HepG2 (cell line): Measurements from ENCODE around the gene LTBR. TPM values are rescaled to one million over a fixed set of nuclear protein-coding genes. Genes with fewer than 3 reads are reported as not detected.

Experiments used
- BORCS8-MEF2B ChIP-seq: sonication (generic); formaldehyde crosslinking; IDR thresholded peaks from 2 replicates; pipeline ENCODE4 v1.8.0; 2022; ENCODE audit warnings: mild to moderate bottlenecking, missing genetic modification reagents
- CCAR2 ChIP-seq: fragments of 200-400 bp; formaldehyde crosslinking; optimal IDR thresholded peaks from 2 replicates; pipeline ENCODE3; 2018; ENCODE audit warnings: low read depth, mild to moderate bottlenecking, low read length, moderate library complexity
- FLYWCH1 ChIP-seq: sonication (generic); formaldehyde crosslinking; IDR thresholded peaks from 2 replicates; pipeline ENCODE4 v1.8.1; 2023; ENCODE audit warnings: mild to moderate bottlenecking, missing genetic modification reagents
- NONO ChIP-seq, 2 experiments: fragments of 450-650 bp in 1 of 2; sonication (generic) in 1 of 2; formaldehyde crosslinking in 1 of 2; IDR thresholded peaks in 1 of 2; conservative IDR thresholded peaks in 1 of 2; 2 replicates each; pipeline versions ENCODE4 v1.6.1 to v1.8.0; 2017 to 2022; ENCODE audit warnings: mild to moderate bottlenecking in 1 of 2, missing genetic modification reagents in 1 of 2, moderate library complexity in 1 of 2
- POLR2G ChIP-seq: fragments of 200-400 bp; formaldehyde crosslinking; IDR thresholded peaks from 2 replicates; pipeline ENCODE4 v1.6.1; 2018; ENCODE audit warnings: mild to moderate bottlenecking, low read depth, low read length, moderate library complexity
- RELA ChIP-seq: sonication (generic); formaldehyde crosslinking; IDR thresholded peaks from 2 replicates; pipeline ENCODE4 v1.4.0; 2020; ENCODE audit warnings: missing genetic modification reagents
- ZFP41 ChIP-seq: sonication (generic); formaldehyde crosslinking; IDR thresholded peaks from 2 replicates; pipeline ENCODE4 v1.4.0; 2020; ENCODE audit warnings: mild to moderate bottlenecking, missing genetic modification reagents, borderline replicate concordance
- ZNF703 ChIP-seq: sonication (generic); formaldehyde crosslinking; IDR thresholded peaks from 2 replicates; pipeline ENCODE4 v1.5.1; 2020; ENCODE audit warnings: missing genetic modification reagents, mild to moderate bottlenecking, moderate library complexity, borderline replicate concordance
- polyA plus RNA-seq, 8 experiments: library from polyadenylated mRNA; depleted of rRNA in 3 of 8; stranded (reverse) in 7 of 8; unstranded in 1 of 8; fragments of >200 nt; fragmentation: Illumina TruSeq in 4 of 8; extraction: Trizol in 4 of 8; gene quantifications; 2 replicates each; pipeline versions ENCODE4 v1.2.1 to v1.2.3, GENCODE V29; 2011 to 2016; ENCODE audit warnings: low read depth in 4 of 8, missing spikeins in 1 of 8, mixed read lengths in 1 of 8; ENCODE audit not compliant: insufficient read depth in 1 of 8
- total RNA-seq, 5 experiments: library from RNA; depleted of rRNA; stranded (reverse); fragments of >200 nt; fragmentation: Illumina TruSeq; extraction: Trizol; gene quantifications; 2 replicates each; pipeline ENCODE4 v1.2.3, GENCODE V29; 2016; ENCODE audit warnings: low read depth in 1 of 5
- TF ChIP-seq, protein P1 (sequence below): sonication (generic); formaldehyde crosslinking; IDR thresholded peaks from 2 replicates; pipeline ENCODE4 v1.5.1; 2020; ENCODE audit warnings: mild to moderate bottlenecking, missing genetic modification reagents, borderline replicate concordance
- TF ChIP-seq, protein P2 (sequence below): sonication (generic); formaldehyde crosslinking; IDR thresholded peaks from 2 replicates; pipeline ENCODE4 v1.4.0; 2020; ENCODE audit warnings: mild to moderate bottlenecking, missing genetic modification reagents, borderline replicate concordance
- TF ChIP-seq, protein P3 (sequence below): sonication (generic); formaldehyde crosslinking; IDR thresholded peaks from 2 replicates; pipeline ENCODE4 v1.5.0; 2020; ENCODE audit warnings: missing genetic modification reagents
- TF ChIP-seq, protein P4 (sequence below), 2 experiments: sonication (generic) in 1 of 2; formaldehyde crosslinking in 1 of 2; IDR thresholded peaks; 2 replicates each; pipeline versions ENCODE4 v1.5.1 to v1.6.1; 2011 to 2020; ENCODE audit warnings: borderline replicate concordance in 1 of 2, low read depth in 1 of 2, low read length in 1 of 2, mild to moderate bottlenecking in 1 of 2, missing genetic modification reagents in 1 of 2, moderate library complexity in 1 of 2

The LTBR gene
- total and polyA plus RNA-seq, 2 of the 13 experiments (the other 11 are each of a cell fraction or from before 2014, with no cell fraction given): 31.4 to 34.8 TPM

DNA sequence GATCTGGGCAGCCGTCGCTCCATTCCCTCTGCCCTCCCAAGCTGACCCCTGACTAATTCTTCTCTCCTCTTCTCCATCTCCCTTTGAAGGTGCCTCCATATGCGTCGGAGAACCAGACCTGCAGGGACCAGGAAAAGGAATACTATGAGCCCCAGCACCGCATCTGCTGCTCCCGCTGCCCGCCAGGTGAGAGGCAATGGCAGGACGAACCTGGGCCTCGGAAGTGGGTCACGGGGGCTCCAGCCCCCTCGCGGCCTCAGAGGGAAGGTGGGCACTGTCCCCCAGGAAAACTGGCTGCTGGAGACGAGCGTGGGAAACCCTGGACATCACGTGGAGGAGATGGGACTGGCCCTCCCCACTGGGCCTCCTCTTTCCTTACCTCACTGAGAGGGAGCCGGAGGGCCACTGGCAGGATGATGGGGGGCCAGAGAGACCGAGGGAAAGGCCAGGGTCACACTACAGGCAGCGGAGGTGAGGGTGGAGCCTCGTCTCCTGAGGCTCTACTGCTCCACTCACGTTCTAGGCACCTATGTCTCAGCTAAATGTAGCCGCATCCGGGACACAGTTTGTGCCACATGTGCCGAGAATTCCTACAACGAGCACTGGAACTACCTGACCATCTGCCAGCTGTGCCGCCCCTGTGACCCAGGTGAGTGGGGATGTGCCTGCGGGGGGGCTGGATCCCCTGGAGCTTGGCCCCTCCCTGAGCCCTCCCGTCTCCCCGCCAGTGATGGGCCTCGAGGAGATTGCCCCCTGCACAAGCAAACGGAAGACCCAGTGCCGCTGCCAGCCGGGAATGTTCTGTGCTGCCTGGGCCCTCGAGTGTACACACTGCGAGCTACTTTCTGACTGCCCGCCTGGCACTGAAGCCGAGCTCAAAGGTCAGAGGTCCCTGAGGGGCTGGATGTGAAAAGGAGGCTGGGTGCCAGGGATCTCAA, 806 bp downstream of the LTBR start (continued):
- TF ChIP-seq, protein P1, sequence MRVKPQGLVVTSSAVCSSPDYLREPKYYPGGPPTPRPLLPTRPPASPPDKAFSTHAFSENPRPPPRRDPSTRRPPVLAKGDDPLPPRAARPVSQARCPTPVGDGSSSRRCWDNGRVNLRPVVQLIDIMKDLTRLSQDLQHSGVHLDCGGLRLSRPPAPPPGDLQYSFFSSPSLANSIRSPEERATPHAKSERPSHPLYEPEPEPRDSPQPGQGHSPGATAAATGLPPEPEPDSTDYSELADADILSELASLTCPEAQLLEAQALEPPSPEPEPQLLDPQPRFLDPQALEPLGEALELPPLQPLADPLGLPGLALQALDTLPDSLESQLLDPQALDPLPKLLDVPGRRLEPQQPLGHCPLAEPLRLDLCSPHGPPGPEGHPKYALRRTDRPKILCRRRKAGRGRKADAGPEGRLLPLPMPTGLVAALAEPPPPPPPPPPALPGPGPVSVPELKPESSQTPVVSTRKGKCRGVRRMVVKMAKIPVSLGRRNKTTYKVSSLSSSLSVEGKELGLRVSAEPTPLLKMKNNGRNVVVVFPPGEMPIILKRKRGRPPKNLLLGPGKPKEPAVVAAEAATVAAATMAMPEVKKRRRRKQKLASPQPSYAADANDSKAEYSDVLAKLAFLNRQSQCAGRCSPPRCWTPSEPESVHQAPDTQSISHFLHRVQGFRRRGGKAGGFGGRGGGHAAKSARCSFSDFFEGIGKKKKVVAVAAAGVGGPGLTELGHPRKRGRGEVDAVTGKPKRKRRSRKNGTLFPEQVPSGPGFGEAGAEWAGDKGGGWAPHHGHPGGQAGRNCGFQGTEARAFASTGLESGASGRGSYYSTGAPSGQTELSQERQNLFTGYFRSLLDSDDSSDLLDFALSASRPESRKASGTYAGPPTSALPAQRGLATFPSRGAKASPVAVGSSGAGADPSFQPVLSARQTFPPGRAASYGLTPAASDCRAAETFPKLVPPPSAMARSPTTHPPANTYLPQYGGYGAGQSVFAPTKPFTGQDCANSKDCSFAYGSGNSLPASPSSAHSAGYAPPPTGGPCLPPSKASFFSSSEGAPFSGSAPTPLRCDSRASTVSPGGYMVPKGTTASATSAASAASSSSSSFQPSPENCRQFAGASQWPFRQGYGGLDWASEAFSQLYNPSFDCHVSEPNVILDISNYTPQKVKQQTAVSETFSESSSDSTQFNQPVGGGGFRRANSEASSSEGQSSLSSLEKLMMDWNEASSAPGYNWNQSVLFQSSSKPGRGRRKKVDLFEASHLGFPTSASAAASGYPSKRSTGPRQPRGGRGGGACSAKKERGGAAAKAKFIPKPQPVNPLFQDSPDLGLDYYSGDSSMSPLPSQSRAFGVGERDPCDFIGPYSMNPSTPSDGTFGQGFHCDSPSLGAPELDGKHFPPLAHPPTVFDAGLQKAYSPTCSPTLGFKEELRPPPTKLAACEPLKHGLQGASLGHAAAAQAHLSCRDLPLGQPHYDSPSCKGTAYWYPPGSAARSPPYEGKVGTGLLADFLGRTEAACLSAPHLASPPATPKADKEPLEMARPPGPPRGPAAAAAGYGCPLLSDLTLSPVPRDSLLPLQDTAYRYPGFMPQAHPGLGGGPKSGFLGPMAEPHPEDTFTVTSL (CRISPR knock-in tag): peak; percentile 34; the same call in 1 of the 2 replicates
- TF ChIP-seq, protein P2, sequence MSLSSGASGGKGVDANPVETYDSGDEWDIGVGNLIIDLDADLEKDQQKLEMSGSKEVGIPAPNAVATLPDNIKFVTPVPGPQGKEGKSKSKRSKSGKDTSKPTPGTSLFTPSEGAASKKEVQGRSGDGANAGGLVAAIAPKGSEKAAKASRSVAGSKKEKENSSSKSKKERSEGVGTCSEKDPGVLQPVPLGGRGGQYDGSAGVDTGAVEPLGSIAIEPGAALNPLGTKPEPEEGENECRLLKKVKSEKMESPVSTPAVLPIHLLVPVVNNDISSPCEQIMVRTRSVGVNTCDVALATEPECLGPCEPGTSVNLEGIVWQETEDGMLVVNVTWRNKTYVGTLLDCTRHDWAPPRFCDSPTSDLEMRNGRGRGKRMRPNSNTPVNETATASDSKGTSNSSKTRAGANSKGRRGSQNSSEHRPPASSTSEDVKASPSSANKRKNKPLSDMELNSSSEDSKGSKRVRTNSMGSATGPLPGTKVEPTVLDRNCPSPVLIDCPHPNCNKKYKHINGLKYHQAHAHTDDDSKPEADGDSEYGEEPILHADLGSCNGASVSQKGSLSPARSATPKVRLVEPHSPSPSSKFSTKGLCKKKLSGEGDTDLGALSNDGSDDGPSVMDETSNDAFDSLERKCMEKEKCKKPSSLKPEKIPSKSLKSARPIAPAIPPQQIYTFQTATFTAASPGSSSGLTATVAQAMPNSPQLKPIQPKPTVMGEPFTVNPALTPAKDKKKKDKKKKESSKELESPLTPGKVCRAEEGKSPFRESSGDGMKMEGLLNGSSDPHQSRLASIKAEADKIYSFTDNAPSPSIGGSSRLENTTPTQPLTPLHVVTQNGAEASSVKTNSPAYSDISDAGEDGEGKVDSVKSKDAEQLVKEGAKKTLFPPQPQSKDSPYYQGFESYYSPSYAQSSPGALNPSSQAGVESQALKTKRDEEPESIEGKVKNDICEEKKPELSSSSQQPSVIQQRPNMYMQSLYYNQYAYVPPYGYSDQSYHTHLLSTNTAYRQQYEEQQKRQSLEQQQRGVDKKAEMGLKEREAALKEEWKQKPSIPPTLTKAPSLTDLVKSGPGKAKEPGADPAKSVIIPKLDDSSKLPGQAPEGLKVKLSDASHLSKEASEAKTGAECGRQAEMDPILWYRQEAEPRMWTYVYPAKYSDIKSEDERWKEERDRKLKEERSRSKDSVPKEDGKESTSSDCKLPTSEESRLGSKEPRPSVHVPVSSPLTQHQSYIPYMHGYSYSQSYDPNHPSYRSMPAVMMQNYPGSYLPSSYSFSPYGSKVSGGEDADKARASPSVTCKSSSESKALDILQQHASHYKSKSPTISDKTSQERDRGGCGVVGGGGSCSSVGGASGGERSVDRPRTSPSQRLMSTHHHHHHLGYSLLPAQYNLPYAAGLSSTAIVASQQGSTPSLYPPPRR (CRISPR knock-in tag): no peak
- TF ChIP-seq ZFP41 (CRISPR knock-in tag): no peak
- no peak for TF ChIP-seq NONO (IDR thresholded peaks at IDR 0.05)
- no peak for TF ChIP-seq NONO (CRISPR knock-in tag; conservative IDR thresholded peaks at IDR 0.05)
- TF ChIP-seq FLYWCH1 (CRISPR knock-in tag): no peak
- TF ChIP-seq POLR2G: 0 out of 2 replicates have a peak, but pooled peaks have one; percentile 18
- TF ChIP-seq, protein P3, sequence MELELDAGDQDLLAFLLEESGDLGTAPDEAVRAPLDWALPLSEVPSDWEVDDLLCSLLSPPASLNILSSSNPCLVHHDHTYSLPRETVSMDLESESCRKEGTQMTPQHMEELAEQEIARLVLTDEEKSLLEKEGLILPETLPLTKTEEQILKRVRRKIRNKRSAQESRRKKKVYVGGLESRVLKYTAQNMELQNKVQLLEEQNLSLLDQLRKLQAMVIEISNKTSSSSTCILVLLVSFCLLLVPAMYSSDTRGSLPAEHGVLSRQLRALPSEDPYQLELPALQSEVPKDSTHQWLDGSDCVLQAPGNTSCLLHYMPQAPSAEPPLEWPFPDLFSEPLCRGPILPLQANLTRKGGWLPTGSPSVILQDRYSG (CRISPR knock-in tag): no peak
- TF ChIP-seq ZNF703: no peak
- no peak for TF ChIP-seq BORCS8-MEF2B (CRISPR knock-in tag)
- no peak for TF ChIP-seq RELA (CRISPR knock-in tag)
- TF ChIP-seq, protein P4, sequence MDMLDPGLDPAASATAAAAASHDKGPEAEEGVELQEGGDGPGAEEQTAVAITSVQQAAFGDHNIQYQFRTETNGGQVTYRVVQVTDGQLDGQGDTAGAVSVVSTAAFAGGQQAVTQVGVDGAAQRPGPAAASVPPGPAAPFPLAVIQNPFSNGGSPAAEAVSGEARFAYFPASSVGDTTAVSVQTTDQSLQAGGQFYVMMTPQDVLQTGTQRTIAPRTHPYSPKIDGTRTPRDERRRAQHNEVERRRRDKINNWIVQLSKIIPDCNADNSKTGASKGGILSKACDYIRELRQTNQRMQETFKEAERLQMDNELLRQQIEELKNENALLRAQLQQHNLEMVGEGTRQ (IDR thresholded peaks at IDR 0.05; ENCODE audit: low read depth, low read length): no peak
- TF ChIP-seq, protein P4 (CRISPR knock-in tag; IDR thresholded peaks at IDR 0.05; ENCODE audit: borderline replicate concordance): no peak; the same call in 1 of the 2 replicates
- TF ChIP-seq CCAR2: no peak
